ENCODE data around the gene MICAL2.

Gene MICAL2

DNA sequence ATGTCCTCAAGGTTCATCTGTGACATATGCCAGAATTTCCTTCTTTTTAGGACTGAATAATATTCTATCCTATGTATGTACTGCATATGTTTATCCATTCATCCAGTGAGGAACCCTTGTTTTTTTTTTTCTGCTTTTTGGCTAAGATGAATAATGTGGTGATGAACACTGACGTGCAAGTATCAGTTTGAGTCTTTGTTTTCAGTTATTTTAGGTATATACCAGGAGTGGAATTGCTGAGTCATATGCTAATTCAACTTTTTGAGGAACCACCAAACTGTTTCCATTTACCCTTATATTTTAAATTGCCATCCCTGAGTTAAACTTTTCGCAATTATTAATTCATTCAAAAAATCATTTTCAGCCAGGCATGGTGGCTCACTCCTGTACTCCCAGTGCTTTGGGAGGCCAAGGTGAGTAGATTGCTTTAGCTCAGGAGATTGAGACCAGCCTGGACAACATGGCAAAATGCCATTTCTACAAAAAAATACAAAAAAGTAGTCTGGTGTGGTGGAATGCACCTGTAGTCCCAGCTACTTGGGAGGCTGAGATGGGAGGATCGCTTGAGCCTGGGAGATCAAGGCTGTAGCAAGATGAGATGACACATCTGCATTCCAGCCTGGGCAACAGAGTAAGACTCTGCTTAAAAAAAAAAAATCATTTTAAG lies 64.2 kb downstream of the MICAL2 start:
- peak; percentile 83 for DNase-seq

GRCh38 chr11:12175694-12176241 lies 65.4 kb downstream of the MICAL2 start:
- peak; percentile 96 for DNase-seq

DNA sequence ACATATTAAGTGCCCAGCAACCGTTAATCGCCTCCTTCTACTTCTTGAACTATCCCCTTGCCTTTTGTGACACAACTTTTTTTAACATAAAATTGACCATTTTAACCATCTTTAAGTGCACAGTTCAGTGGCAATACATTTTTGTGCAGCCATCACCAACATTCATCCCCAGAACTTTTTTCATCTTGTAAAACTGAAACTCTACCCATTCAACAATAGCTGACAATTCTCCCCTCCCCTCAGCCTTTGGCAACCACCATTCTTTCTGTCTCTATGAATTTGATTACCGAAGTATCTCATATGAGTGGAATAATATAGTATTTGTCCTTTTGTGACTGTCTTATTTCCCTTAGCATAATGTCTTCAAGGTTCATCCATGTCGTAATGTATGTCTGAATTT lies 66.0 kb downstream of the MICAL2 start:
- no peak for DNase-seq

- DNase-seq = peak; percentile 50
These were observed 67.4 kb downstream of the MICAL2 start for GRCh38 chr11:12177739-12178338.

GRCh38 chr11:12179019-12179418 lies 68.6 kb downstream of the MICAL2 start:
- no peak for DNase-seq

DNA sequence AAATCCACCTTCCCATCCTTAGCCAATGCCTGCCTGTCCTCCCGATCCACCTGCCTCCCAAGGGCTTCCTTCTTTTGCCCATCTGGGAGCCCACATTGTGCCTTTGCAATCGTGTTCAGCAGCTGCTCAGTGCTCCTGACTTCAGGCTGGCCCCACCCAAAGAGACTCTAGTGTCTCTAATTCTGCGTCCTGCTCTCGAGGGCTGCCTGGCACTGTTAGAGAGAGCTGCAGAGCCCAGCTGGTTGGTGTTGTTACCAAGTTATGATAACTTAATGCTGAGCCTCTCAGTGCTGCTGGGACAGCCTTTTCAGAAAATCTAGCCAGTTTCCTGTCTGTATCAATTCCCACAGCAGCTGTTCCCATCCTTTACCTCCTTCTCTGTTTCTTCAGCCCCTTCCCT lies 69.1 kb downstream of the MICAL2 start:
- DNase-seq = no peak

DNA sequence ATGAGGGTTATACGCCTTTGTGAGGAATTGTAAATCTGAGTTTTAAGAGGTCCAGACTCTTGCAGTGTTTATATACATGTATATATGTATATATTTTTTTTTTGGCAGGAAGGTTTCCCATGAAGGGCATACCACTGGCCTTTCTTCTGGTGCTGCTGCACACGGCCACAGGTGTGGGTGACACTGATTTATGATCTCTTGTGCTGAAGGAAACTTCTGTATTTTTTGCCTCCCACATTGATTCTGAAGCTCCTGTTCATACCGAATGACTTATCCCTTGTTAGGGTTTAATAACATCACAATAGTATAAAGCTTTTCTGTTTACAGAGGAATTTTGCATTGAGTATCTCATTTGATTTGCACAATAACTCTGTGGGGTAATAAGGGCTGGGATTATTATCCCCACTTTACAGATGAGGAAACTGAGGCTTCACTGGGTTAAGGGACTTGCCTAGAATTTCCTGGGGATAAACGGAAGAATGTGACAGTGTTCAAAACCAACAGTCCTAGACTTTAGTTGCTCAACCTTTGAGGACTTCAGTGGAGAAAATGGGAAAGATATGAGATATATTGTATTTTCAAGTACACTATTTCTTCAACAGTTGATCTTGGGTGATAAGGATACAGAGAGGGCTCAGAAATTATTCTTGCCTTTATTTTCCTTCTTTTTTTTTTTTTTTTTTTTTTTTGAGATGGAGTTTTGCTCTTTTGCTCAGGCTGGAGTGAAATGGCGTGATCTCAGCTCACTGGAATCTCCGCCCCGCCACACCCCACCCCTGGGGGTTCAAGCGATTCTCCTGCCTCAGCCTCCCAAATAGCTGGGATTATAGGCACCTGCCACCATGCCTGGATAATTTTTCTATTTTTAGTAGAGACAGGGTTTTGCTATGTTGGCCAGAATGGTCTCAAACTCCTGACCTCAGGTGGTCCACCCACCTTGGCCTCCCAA lies 70.1 kb downstream of the MICAL2 start:
- no peak for DNase-seq

DNA sequence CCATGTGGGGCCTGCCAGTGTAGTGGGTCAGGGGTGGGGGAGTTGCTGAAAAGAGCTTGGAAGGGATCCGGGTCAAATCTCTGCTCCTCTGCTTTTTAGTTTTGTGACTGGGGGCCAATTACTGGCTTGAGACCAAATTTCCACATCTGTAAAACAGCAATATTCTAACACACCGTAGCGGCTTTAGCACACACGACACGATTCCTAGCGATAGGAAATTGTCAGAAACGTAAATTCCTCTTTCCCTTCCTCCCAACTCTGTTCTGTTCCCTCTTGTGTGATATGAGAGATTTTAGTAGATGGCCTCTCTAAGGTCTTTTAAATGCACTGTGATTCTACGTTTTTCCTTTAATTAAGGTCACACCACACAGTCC lies 71.9 kb downstream of the MICAL2 start:
- no peak for DNase-seq

- DNase-seq = peak; percentile 96
These were observed 72.5 kb downstream of the MICAL2 start for GRCh38 chr11:12182676-12183541.

DNA sequence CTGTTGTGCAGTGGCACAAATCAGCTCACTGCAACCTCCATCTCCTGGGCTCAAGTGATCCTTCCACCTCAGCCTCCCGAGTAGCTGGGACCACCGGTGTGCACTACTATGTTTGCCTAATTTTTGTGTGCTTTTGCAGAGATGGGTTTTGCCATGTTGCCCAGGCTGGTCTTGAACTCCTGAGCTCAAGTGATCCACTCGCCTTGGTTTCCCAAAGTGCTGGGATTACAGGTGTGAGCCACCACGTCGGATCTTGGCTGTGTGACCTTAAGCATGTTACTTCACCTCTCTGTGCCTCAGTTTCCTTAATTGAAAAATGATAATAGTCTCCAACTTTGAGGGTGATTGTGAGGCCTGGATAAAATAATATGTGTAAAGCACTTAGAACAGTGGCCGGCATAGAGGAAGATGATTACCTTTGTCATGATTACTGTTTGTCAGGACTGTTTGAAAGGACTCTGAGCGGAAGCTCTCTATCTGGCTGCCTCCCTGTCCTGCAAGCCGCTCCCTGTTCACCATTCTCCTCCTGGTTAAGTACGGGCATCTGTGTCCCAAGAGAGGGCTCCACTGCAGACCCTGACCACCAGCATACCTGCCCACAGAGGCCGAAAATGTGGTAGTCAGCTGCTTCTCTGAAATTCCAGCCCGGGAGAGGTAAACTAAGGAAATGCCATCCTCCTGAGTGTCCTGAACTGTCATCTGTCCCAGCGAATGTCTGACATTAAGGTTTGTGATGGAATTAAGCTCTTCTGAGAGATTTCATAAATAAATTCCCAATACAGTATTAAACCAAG lies 73.6 kb downstream of the MICAL2 start:
- DNase-seq = no peak

- DNase-seq = no peak
These were observed 74.3 kb downstream of the MICAL2 start for GRCh38 chr11:12184699-12185098.

GRCh38 chr11:12185106-12185690 lies 74.8 kb downstream of the MICAL2 start:
- no peak for DNase-seq

DNA sequence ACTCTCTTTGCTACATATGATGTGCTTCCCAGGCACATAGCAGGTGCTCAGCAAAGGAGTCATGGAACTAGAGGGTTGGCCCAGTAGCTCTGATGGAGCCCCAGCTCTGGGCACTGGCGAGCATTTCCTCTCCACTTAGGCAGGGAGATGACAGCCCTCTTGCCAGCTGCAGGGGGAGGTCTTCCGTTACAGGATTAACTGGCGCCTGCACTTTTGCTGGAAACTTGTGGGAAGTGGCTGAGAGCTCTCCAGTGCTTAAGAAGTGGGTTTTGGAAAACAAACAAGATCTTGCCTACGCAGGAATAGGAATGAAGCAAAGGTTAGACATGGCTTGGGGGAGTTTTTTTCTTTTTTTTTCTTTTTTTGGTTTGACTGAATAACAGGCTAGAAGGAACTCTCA lies 75.5 kb downstream of the MICAL2 start:
- DNase-seq = peak; percentile 45

DNA sequence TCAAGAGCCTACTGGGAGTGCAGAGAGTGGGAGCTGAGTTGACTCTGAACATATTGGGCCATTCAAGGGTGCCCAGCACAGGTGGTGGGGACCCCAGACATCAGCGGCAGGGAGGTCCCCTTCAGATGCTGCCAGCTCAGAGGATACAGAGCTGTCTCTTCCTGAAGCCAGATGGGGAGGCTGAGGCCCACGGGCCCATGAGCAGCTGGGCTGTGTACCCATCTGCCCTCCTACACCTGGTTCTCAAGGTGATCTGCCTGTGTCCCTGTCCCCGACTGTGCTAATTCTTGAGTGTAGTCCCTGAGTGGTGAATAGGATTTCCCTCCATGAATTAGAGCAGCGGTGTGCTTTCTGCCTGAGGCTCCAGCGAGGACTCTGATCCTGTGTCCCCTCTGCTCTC lies 76.3 kb downstream of the MICAL2 start:
- DNase-seq = no peak

DNA sequence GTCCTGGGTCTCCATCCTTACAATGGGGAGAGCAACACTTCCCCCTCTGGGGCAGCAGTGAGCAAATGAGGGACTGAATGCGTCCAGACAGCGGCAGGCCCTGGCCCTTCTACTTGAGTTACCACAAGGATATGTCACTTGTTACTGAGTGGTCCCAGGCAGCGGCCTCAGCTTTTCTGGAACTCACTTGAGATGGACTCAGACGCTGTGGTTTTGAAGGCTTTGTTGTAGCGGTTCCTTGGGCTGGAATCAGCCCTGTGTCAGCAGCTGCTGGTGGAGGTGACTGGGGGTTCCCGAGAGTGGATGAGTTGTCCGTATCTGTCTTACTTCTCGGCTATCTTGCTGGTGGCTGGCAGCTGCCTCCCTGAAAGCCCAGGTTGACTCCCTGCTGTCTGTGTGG lies 77.0 kb downstream of the MICAL2 start:
- DNase-seq = no peak

DNA sequence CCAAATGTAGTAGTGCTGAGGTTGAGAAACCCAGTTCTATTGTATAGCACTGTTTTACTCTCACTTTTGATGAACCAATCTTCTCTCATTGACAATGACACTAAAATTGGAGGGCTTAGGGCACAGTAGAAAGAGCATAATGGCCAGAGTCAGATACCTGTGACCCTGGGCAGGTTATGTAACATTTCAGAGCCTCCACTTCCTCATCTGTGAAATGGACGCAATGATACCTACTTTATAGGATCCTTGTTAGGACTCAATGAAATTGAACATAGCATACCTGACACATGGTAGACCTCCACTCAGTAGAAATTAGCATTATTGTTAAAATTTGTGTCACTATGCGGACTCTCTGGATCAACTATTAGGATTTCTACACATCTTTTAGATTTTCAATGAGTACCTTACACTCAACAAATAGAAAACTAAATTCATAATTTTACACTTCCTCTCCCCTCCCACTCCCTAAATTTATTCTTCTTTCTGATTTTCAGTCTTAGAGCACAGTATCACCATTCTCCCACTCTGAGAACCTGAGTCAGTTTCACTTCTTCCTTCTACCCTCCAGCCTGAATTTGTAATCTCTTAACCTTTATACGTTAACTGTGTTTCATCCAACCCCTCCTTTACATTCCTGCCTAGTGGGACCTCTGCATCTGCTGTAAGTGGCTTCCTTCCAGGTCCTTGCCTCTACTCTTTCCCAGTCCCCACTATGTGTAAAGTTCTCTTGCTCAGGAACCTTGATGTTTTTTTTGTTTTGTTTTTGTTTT lies 78.3 kb downstream of the MICAL2 start:
- DNase-seq = no peak

GRCh38 chr11:12189543-12190235 lies 79.3 kb downstream of the MICAL2 start:
- DNase-seq = no peak

DNA sequence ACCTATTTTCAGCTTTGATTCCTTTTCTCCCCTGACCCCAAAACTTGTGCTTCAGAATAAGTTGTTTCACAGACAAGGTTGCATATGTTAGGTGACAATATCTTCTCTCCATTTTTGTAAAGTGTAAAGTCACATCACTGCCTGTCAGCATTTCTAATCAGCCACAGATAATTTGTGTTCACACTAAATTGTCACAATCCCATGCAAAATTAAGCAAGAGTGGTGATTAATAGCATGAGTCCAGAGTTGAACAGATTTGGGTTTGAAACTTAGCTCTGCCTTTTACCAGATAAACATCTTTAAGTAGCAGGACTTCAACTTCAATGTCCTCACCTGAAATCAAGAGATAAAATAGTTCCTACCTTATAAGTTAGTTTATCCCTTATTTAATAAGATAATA lies 80.1 kb downstream of the MICAL2 start:
- DNase-seq = no peak

DNA sequence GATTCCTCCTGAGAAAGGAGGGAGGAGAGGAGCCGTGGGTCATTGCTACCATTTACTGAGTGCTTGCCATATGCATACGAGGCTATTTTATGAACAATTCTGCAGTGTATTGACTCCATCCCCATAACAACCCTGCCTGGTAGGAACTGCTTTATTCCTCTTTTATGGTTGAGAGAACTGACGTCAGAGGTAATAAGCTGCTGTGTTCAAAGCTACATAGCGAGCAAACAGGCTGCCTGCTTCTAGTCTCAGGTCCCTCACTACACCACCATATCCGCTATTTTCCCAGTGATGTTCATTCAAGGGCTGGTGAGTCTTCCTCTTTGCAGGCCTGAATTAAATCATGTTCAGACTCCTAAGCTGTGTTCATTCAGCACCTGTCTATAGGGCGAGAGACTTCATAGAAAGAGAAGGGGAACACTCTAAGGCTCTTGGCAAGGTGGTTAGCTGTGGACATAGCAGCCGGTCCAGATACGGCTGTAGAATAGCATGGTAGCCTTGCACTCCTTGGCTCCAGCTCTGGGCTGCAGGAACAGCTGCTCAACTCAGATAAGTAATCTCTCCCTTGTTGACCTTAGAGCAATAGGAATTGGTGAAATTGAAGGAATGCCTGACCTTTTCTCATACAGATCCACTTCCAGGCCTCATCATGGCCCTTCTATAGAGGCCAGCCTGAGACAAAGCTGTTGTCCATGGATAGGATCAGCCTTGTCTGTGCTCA lies 82.6 kb downstream of the MICAL2 start:
- DNase-seq = no peak

All from HCEC 1CT (cell line).